ENCODE results near the gene AGAP1. TPM values are rescaled to one million over a fixed set of nuclear protein-coding genes. Genes with fewer than 3 reads are reported as not detected.

Gene AGAP1
- total RNA-seq, 1 experiment from 2014 or later, result 25.8 TPM

DNA sequence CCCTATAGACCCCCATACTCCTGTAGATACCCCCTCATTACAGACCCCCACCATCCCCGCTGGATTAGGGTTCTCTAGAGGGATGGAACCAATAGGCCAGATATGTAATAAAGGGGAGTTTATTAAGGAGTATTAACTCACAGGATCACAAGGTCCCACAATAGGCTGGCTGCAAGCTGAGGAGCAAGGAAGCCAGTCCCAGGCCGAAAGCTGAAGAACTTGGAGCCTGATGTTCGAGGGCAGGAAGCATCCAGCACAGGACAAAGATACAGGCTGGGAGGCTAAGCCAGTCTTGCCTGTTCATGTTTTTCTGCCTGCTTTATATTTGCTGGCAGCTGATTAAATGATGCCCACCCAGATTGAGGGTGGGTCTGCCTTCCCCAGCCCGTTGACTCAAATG lies 106.6 kb downstream of the AGAP1 start:
- Histone ChIP-seq H2BK20ac (ENCODE audit: low read depth, low read length, poor library complexity, severe bottlenecking) (no peak overlapping the region), H3K14ac (ENCODE audit: insufficient read depth, low read length) (no peak overlapping the region), H3K18ac (ENCODE audit: insufficient read length, low read depth, low read length) (no peak overlapping the region), H3K4me1 (ENCODE audit: insufficient read depth, low read length) (no peaks in the 10 kb centered on the region), H4K20me1 (ENCODE audit: control insufficient read depth, insufficient read depth, insufficient read length) (no peaks in the 10 kb centered on the region), H2BK5ac (ENCODE audit: insufficient read length, low read length) (no peak overlapping the region), H4K91ac (ENCODE audit: insufficient read length, low read depth, low read length) (no peak overlapping the region), H2AFZ (ENCODE audit: low read length) (no peak overlapping the region), H3K4ac (ENCODE audit: low read depth, low read length) (no peak overlapping the region), H3K79me1 (ENCODE audit: insufficient read depth, low read depth, low read length, poor library complexity, severe bottlenecking) (peaks cover 7% of the 10 kb centered on the region), H3K27ac (ENCODE audit: insufficient read length, low read depth, low read length) (no peak overlapping the region), H4K8ac (replicated peaks; ENCODE audit: insufficient read length, low read depth, low read length) (no peak overlapping the region), H2AK5ac (ENCODE audit: insufficient read length, low read length) (no peak overlapping the region), H4K5ac (ENCODE audit: insufficient read length, low read depth, low read length) (no peak overlapping the region), H3K27me3 (ENCODE audit: insufficient read depth, low read length) (no peaks in the 10 kb centered on the region), H2BK120ac (ENCODE audit: low read depth, low read length, poor library complexity, severe bottlenecking) (no peak overlapping the region), H3K23ac (ENCODE audit: insufficient read length, low read depth, low read length) (no peak overlapping the region), H3K9me3 (ENCODE audit: control insufficient read depth, low read depth, low read length) (no peaks in the 10 kb centered on the region), H3K4me2 (ENCODE audit: insufficient read depth, insufficient read length, low read length) (no peak overlapping the region), H3K9ac (ENCODE audit: extremely low read depth, insufficient read length, low read length) (no peak overlapping the region), H3K23me2 (ENCODE audit: insufficient read length, low read depth, low read length, poor library complexity, severe bottlenecking) (no peaks in the 10 kb centered on the region), H3T11ph (ENCODE audit: low read length) (no peak overlapping the region), H3K56ac (ENCODE audit: insufficient read length, low read depth, low read length) (no peak overlapping the region), H2BK12ac (ENCODE audit: insufficient read length, low read depth, low read length) (no peak overlapping the region), H2BK15ac (ENCODE audit: low read depth, low read length) (no peak overlapping the region), H3K79me2 (ENCODE audit: insufficient read depth, low read length) (peaks cover 3% of the 10 kb centered on the region; the same call in 1 of the 2 replicates)
- WGBS (ENCODE audit: extremely low coverage, insufficient read length, low lambda C conversion rate), result no CpG with 5 or more reads among the region's 4 CpGs
- H3K27me3 Mint-ChIP-seq (ENCODE audit: low read depth), result no peaks in the 10 kb centered on the region; the same call in 1 of the 2 replicates
- H3K4me3 Mint-ChIP-seq, result no peak overlapping the region
- no peak for DNase-seq
- H3K27ac Mint-ChIP-seq, result no peak overlapping the region; a peak in 1 of 7 replicates
- H3K9me3 Mint-ChIP-seq, result peaks cover 0 to 8% of the 10 kb centered on the region in 2 experiments; a peak in 3 of 5 replicates
- TF ChIP-seq, protein P1, sequence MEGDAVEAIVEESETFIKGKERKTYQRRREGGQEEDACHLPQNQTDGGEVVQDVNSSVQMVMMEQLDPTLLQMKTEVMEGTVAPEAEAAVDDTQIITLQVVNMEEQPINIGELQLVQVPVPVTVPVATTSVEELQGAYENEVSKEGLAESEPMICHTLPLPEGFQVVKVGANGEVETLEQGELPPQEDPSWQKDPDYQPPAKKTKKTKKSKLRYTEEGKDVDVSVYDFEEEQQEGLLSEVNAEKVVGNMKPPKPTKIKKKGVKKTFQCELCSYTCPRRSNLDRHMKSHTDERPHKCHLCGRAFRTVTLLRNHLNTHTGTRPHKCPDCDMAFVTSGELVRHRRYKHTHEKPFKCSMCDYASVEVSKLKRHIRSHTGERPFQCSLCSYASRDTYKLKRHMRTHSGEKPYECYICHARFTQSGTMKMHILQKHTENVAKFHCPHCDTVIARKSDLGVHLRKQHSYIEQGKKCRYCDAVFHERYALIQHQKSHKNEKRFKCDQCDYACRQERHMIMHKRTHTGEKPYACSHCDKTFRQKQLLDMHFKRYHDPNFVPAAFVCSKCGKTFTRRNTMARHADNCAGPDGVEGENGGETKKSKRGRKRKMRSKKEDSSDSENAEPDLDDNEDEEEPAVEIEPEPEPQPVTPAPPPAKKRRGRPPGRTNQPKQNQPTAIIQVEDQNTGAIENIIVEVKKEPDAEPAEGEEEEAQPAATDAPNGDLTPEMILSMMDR (conservative IDR thresholded peaks at IDR 0.05), result no peak
- peaks cover 19 to 26% of the 10 kb centered on the region in 2 experiments for H3K4me1 Mint-ChIP-seq
- H3K36me3 Mint-ChIP-seq (ENCODE audit: insufficient read depth in 1 of 3, low read depth in 3 of 3), result peaks cover 4 to 8% (median 5%) of the 10 kb centered on the region in 3 experiments; a peak in 6 of 7 replicates

All from H9 (cell line).